K562 (cell line): ENCODE measurements around the gene C2CD2L. TPM values are rescaled to one million over a fixed set of nuclear protein-coding genes. Genes with fewer than 3 reads are reported as not detected.

Source experiments
- ARHGAP35 ChIP-seq: fragments of 450-650 bp; IDR thresholded peaks from 2 replicates; pipeline ENCODE4 v1.6.1; 2018; ENCODE audit not compliant: partially characterized antibody
- CBFA2T2 ChIP-seq: fragments of 450-650 bp; conservative IDR thresholded peaks from 2 replicates; pipeline ENCODE4 v1.6.1; 2017; ENCODE audit warnings: mild to moderate bottlenecking
- EZH2 ChIP-seq: IDR thresholded peaks from 2 replicates; pipeline ENCODE4 v1.6.1; 2012; ENCODE audit warnings: low read depth, mild to moderate bottlenecking, inconsistent platforms, low read length, borderline replicate concordance
- FUS ChIP-seq: fragments of 200-400 bp; formaldehyde crosslinking; optimal IDR thresholded peaks from 2 replicates; pipeline ENCODE3; 2017; ENCODE audit warnings: low read depth, low read length
- L3MBTL2 ChIP-seq: fragments of 450-650 bp; IDR thresholded peaks from 2 replicates; pipeline ENCODE4 v1.6.1; 2016; ENCODE audit warnings: mild to moderate bottlenecking, moderate library complexity
- MAZ ChIP-seq, 2 experiments: fragments of 450-650 bp in 1 of 2; sonication (generic) in 1 of 2; formaldehyde crosslinking; IDR thresholded peaks in 1 of 2; conservative IDR thresholded peaks in 1 of 2; 2 replicates each; pipeline versions ENCODE4 v1.4.0 to v1.5.0; 2020; ENCODE audit warnings: mild to moderate bottlenecking in 1 of 2, missing genetic modification reagents in 1 of 2
- MCM3 ChIP-seq: fragments of 450-650 bp; IDR thresholded peaks from 2 replicates; pipeline ENCODE4 v1.6.1; 2016
- MNT ChIP-seq, 2 experiments: fragments of 450-650 bp; conservative IDR thresholded peaks; 2 replicates each; pipeline ENCODE4 v1.6.1; 2017; ENCODE audit warnings: mild to moderate bottlenecking in 2 of 2, moderate library complexity in 2 of 2
- NCOA1 ChIP-seq: fragments of 450-650 bp; IDR thresholded peaks from 2 replicates; pipeline ENCODE4 v1.6.1; 2016; ENCODE audit warnings: low read depth
- RBM25 ChIP-seq: fragments of 200-400 bp; formaldehyde crosslinking; IDR thresholded peaks from 2 replicates; pipeline ENCODE4 v1.6.1; 2018; ENCODE audit warnings: low read length, low read depth, moderate library complexity; ENCODE audit not compliant: severe bottlenecking
- RCOR1 ChIP-seq, 2 experiments: IDR thresholded peaks; 2 replicates each; pipeline ENCODE4 v1.6.1; 2012; ENCODE audit warnings: low read depth in 2 of 2, low read length in 2 of 2, borderline replicate concordance in 1 of 2, improper control_type of control experiment in 1 of 2
- SNIP1 ChIP-seq: fragments of 450-650 bp; IDR thresholded peaks from 2 replicates; pipeline ENCODE4 v1.7.1; 2017; ENCODE audit warnings: low read depth, mild to moderate bottlenecking
- TRIM25 ChIP-seq: fragments of 450-650 bp; IDR thresholded peaks from 2 replicates; pipeline ENCODE4 v1.7.0; 2016; ENCODE audit warnings: borderline replicate concordance
- ZBTB43 ChIP-seq: sonication (generic); formaldehyde crosslinking; IDR thresholded peaks from 2 replicates; pipeline ENCODE4 v1.8.0; 2023; ENCODE audit warnings: mild to moderate bottlenecking, missing genetic modification reagents
- ZNF41 ChIP-seq: fragments of 250-450 bp; sonication (Bioruptor Pico); conservative IDR thresholded peaks from 2 replicates; pipeline ENCODE4 v1.4.0; 2020; ENCODE audit warnings: mild to moderate bottlenecking
- ZNF785 ChIP-seq: fragments of 250-450 bp; sonication (Bioruptor Pico); IDR thresholded peaks from 2 replicates; pipeline ENCODE4 v1.4.0; 2020; ENCODE audit warnings: mild to moderate bottlenecking
- polyA plus RNA-seq, 8 experiments: library from polyadenylated mRNA; depleted of rRNA in 4 of 8; stranded (reverse) in 5 of 8; unstranded in 3 of 8; fragments of >200 nt; fragmentation: Nextera tagmentation in 2 of 8; fragmentation: Illumina TruSeq in 1 of 8; extraction: Ambion mirVana in 2 of 8; extraction: Trizol in 1 of 8; gene quantifications; 2 replicates each; pipeline versions ENCODE4 v1.2.1 to v1.2.3, GENCODE V29; 2011 to 2014; ENCODE audit warnings: inconsistent platforms in 1 of 8, missing spikeins in 1 of 8
- total RNA-seq, 7 experiments: library from RNA; depleted of rRNA in 6 of 7; stranded (reverse); fragments of >200 nt in 6 of 7; fragmentation: Illumina TruSeq in 2 of 7; extraction: Trizol in 2 of 7; gene quantifications; 2 replicates each; pipeline versions ENCODE4 v1.2.1 to v1.2.3, GENCODE V29; 2011 to 2021; ENCODE audit warnings: low replicate concordance in 1 of 7
- TF ChIP-seq, protein P1 (sequence below): fragments of 250-450 bp; sonication (Bioruptor Pico); IDR thresholded peaks from 2 replicates; pipeline ENCODE4 v1.5.0; 2021; ENCODE audit warnings: mild to moderate bottlenecking, borderline replicate concordance
- TF ChIP-seq, protein P2 (sequence below): fragments of 250-450 bp; sonication (Bioruptor Pico); IDR thresholded peaks from 2 replicates; pipeline ENCODE4 v1.5.1; 2021; ENCODE audit warnings: mild to moderate bottlenecking

The C2CD2L gene
- total and polyA plus RNA-seq, 9 of the 15 experiments (the other 6 are each of a cell fraction or from before 2014, with no cell fraction given): 0.66 to 41.2 (median 14.8) TPM

DNA sequence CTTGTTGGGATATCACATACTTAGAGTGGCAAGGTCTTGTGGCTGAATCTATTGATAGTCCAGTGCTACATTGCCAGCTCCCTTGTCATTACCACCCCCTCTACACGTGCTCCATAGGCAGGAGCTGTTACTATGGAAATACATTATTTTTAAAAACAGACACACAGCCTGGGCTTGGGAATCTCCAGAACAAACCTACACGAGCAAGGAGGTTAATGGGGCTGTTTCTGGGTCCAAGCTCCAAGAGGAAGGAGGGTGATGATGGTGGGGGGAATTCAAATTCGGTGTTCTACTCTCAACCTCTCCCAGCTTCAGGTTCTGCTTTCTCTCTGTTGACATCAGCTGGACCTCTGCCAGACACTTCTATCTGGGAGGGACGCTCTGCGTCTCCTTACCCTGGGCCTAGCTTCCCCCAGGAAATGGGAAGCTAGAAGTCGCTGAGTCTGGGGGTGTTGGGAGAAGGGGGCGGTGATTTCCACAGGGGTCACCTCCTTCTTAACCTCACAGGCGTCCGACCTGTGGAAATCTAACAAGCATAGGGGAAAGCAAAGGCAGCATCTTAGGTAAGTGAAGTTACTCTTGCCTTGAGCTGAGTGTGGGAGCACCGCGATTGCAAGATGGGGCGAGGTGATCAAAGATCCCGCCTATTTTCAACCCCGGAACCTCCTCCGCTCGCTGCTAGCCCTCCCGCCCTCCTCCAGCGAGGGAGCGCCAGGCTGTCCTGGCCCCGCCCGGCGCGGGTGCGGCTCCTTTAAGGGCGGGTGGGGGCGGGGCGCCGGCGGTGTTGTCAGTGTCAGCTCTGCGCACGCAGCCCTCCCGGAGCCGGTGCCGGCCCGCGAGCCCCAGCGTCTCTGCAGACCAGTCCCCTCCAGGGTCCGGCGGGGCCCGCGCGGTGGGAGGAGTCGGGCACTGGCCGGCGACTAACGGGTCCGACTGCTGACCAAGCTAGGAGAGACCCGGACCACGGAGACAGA lies at the start of gene C2CD2L (continued):
- TF ChIP-seq, protein P1, sequence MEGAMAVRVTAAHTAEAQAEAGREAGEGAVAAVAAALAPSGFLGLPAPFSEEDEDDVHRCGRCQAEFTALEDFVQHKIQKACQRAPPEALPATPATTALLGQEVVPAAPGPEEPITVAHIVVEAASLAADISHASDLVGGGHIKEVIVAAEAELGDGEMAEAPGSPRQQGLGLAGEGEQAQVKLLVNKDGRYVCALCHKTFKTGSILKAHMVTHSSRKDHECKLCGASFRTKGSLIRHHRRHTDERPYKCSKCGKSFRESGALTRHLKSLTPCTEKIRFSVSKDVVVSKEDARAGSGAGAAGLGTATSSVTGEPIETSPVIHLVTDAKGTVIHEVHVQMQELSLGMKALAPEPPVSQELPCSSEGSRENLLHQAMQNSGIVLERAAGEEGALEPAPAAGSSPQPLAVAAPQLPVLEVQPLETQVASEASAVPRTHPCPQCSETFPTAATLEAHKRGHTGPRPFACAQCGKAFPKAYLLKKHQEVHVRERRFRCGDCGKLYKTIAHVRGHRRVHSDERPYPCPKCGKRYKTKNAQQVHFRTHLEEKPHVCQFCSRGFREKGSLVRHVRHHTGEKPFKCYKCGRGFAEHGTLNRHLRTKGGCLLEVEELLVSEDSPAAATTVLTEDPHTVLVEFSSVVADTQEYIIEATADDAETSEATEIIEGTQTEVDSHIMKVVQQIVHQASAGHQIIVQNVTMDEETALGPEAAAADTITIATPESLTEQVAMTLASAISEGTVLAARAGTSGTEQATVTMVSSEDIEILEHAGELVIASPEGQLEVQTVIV (CRISPR knock-in tag): no peak
- TF ChIP-seq ZNF785 (no peak), ARHGAP35 (no peak), RCOR1 (IDR thresholded peaks at IDR 0.05; ENCODE audit: borderline replicate concordance in 1 of 2, low read depth in 2 of 2, low read length in 2 of 2) (peak; percentile 15 to 61; a peak in 3 of 4 replicates), SNIP1 (no peak), MCM3 (no peak), MAZ (CRISPR knock-in tag; conservative IDR thresholded peaks at IDR 0.05 in 1 of 2, IDR thresholded peaks at IDR 0.05 in 1 of 2) (peak; percentile 86 to 99), ZBTB43 (CRISPR knock-in tag) (no peak), RBM25 (no peak), TRIM25 (no peak), EZH2 (no peak), MNT (conservative IDR thresholded peaks at IDR 0.05) (peak; percentile 72 to 81), ZNF41 (CRISPR knock-in tag) (no peak), L3MBTL2 (peak; percentile 81), NCOA1 (peak; percentile 70), CBFA2T2 (no peak), FUS (no peak)
- TF ChIP-seq, protein P2, sequence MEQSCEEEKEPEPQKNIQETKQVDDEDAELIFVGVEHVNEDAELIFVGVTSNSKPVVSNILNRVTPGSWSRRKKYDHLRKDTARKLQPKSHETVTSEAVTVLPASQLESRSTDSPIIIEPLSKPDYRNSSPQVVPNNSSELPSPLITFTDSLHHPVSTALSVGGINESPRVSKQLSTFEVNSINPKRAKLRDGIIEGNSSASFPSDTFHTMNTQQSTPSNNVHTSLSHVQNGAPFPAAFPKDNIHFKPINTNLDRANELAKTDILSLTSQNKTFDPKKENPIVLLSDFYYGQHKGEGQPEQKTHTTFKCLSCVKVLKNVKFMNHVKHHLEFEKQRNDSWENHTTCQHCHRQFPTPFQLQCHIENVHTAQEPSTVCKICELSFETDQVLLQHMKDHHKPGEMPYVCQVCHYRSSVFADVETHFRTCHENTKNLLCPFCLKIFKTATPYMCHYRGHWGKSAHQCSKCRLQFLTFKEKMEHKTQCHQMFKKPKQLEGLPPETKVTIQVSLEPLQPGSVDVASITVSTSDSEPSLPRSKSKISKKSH: no peak
